Measurements from ENCODE around the gene FUCA2. TPM values are rescaled to one million over a fixed set of nuclear protein-coding genes. Genes with fewer than 3 reads are reported as not detected.
"Not testable (repeated sequence)": the region's sequence is repeated elsewhere in the genome, so short reads cannot be mapped to it uniquely, and the experiment has no call there.

The FUCA2 gene
- total and polyA plus RNA-seq, 7 donors: 14.9 to 51.4 (median 22.7) TPM

DNA sequence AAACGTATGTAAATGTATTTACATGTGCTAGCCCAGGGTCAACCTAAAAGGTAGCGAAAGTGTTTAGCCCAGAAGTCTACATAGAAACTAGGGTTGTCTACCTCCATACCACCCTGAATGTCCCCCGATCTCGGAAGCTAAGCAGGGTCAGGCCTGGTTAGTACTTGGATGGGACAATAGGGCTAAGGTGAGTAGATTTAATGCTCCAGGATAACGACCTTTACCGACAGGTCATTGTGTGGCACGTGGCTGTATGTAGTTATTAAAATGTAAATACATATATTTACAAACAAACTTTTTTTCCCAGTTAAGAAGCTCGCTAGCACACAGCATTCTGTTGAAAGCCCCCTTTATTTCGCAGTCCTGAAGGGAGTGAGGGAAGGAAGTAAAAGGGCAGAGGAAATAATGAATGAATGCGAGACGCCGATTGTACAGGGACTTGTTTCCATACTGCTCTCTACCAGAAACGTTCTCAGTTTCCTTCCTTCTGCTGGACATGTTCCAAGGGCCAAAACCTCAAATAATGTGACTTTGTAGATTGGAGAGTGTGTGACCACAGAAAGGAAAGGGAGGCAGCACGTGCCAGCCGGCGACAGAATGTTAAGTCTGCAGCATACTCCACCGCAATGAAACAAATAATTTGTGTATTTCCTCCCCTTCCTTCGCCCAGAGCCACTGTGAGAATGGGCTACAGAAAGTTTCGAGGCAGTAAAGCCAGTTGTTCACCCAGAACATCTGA, 61.6 kb downstream of the FUCA2 start:
- TF ChIP-seq POLR2AphosphoS5 (IDR thresholded peaks at IDR 0.05) (no peak), POLR2A (IDR thresholded peaks at IDR 0.05) (no peak), EP300 (IDR thresholded peaks at IDR 0.05) (no peak)
- TF ChIP-seq, protein P1, sequence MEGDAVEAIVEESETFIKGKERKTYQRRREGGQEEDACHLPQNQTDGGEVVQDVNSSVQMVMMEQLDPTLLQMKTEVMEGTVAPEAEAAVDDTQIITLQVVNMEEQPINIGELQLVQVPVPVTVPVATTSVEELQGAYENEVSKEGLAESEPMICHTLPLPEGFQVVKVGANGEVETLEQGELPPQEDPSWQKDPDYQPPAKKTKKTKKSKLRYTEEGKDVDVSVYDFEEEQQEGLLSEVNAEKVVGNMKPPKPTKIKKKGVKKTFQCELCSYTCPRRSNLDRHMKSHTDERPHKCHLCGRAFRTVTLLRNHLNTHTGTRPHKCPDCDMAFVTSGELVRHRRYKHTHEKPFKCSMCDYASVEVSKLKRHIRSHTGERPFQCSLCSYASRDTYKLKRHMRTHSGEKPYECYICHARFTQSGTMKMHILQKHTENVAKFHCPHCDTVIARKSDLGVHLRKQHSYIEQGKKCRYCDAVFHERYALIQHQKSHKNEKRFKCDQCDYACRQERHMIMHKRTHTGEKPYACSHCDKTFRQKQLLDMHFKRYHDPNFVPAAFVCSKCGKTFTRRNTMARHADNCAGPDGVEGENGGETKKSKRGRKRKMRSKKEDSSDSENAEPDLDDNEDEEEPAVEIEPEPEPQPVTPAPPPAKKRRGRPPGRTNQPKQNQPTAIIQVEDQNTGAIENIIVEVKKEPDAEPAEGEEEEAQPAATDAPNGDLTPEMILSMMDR (IDR thresholded peaks at IDR 0.05): no peak
- DNase-seq: no peak
- H3K4me3 ChIP-seq: peak overlapping the region; percentile 52 to 88 (median 76)
- intact Hi-C loops (cut with DNase I): loop anchor here (5.0 kb wide), 3 partner anchors 62 to 503 kb away; partner anchors contain the start of genes FUCA2, HIVEP2 and LTV1
- WGBS, 2 donors: 2 to 5% methylated on average over 19 of the region's 19 CpGs
- H3K27ac ChIP-seq: peak overlapping the region; percentile 69 to 79 (median 76)
- no peaks in the 10 kb centered on the region for H3K27me3 ChIP-seq
- no peaks in the 10 kb centered on the region for H3K9me3 ChIP-seq
- peaks cover 0 to 29% (median 20%) of the 10 kb centered on the region in 4 donors for H3K4me1 ChIP-seq
- H3K36me3 ChIP-seq: peaks cover 0 to 6% (median 0%) of the 10 kb centered on the region in 4 donors

DNA sequence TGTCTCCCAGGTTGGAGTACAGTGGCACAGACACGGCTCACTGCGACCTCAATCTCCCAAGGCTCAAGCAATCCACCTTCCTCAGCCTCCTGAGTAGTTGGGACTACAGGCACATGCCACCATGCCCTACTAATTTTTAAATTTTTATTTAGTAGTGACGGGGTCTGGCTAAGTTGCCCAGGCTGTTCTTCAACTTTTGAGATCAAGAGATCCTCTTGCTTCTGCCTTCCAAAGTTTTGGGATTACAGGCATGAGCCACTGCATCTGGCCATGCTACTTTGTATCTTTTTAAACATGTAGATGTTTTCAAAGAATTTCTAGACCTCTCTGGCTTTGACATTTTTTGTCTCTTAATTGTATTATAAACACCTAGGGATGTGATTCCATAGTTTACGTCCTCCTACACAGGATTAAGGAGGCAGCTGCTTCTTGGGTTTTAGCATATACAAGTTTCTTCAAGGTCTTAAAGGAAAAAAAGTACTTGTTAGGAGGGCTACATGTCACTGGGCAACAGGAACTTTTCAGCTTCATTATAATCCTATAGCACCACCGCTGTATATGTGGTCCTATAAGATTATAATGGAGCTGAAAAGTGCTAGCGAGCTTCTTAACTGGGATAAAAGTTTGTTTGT, 62.3 kb downstream of the FUCA2 start:
- 60 to 74% methylated on average over 6 of the region's 6 CpGs for WGBS, 2 donors
- intact Hi-C loops (cut with DNase I): no loop called here
- no peaks in the 10 kb centered on the region for H3K9me3 ChIP-seq
- H3K4me3 ChIP-seq: peak overlapping the region in 3 of 4 donors; percentile 74 to 88 (median 77)
- H3K27ac ChIP-seq: peak overlapping the region in 2 of 4 donors; percentile 74 to 79
- no peaks in the 10 kb centered on the region for H3K27me3 ChIP-seq
- no peak for DNase-seq
- TF ChIP-seq POLR2A (IDR thresholded peaks at IDR 0.05) (no peak), EP300 (IDR thresholded peaks at IDR 0.05) (no peak), POLR2AphosphoS5 (IDR thresholded peaks at IDR 0.05) (no peak)
- TF ChIP-seq, protein P1 (IDR thresholded peaks at IDR 0.05): no peak
- H3K36me3 ChIP-seq: peaks cover 0 to 6% (median 0%) of the 10 kb centered on the region in 4 donors
- peaks cover 0 to 29% (median 20%) of the 10 kb centered on the region in 4 donors for H3K4me1 ChIP-seq

DNA sequence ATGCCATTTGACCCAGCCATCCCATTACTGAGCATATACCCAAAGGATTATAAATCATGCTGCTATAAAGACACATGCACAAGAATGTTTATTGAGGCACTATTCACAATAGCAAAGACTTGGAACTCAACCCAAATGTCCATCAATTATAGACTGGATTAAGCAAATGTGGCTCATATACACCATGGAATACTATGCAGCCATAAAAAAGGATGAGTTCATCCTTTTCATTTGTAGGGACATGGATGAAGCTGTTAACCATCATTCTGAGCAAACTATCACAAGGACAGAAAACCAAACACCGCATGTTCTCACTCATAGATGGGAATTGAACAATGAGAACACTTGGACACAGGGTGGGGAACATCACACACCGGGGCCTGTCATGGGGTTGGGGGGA, 63.7 kb downstream of the FUCA2 start:
- intact Hi-C loops (cut with DNase I); H3K36me3 ChIP-seq; H3K9me3 ChIP-seq; DNase-seq; H3K4me3 ChIP-seq; H3K27ac ChIP-seq; H3K27me3 ChIP-seq: not testable (repeated sequence)
- H3K4me1 ChIP-seq: peaks cover 0 to 28% (median 20%) of the 10 kb centered on the region in 4 donors
- WGBS, 2 donors: 95 to 97% methylated on average over 2 of the region's 2 CpGs

Small RNA genes lying within 50 kb of the gene (small RNA-seq; reads per million reads assigned to genes)
- gene RNA5SP221: 0 reads per million in 3 donors

Other genes with a start within 250 kb of the FUCA2 start
- 1 to 10 TPM; 2.2 to 8.7 (median 2.9) TPM for gene ADAT2, start 61.0 kb downstream of the FUCA2 start, total RNA-seq
- gene ADAT2, start 61.0 kb downstream of the FUCA2 start, polyA plus RNA-seq: 1 to 10 TPM in 2 of 3 donors, under 1 TPM in 1; 0.60 to 6.0 (median 1.4) TPM
- 10 to 100 TPM; 10.6 to 16.1 (median 12.3) TPM for gene PEX3, start 60.9 kb downstream of the FUCA2 start, total RNA-seq
- 1 to 10 TPM; 5.1 to 6.5 (median 5.4) TPM for gene PEX3, start 60.9 kb downstream of the FUCA2 start, polyA plus RNA-seq
- 10 to 100 TPM; 17.6 to 51.9 (median 28.0) TPM for gene PHACTR2, start 166.2 kb upstream of the FUCA2 start, total RNA-seq
- 10 to 100 TPM in 1 of 3 donors, 1 to 10 TPM in 2; 4.2 to 10.2 (median 9.5) TPM for gene PHACTR2, start 166.2 kb upstream of the FUCA2 start, polyA plus RNA-seq